A549 (cell line): Measurements from ENCODE around the gene SRRM2. TPM values are rescaled to one million over a fixed set of nuclear protein-coding genes. Genes with fewer than 3 reads are reported as not detected.
A peak's percentile ranks its signal among the peaks of the same experiment; 100 is the strongest.

ENCODE experiments used
- ATAC-seq, 2 experiments: fragments of 200-7000 bp in 1 of 2; fragments of >200 bp in 1 of 2; cut with Nextera tagmentation in 1 of 2; cut with Tn5 transposase in 1 of 2; 3 replicates each; pipeline versions ENCODE4 v1.8.0 to v1.9.1; 2018 to 2020; ENCODE audit warnings: mild to moderate bottlenecking in 1 of 2, moderate library complexity in 1 of 2
- CTCF ChIA-PET: fragments of 300-600 bp; sonication (Branson Sonifier 250); formaldehyde crosslinking; extraction: SDS; loops from one replicate; lab custom pipeline; 2021; ENCODE audit warnings: antibody characterized with exemption, inconsistent platforms; lab: Yijun Ruan, JAX
- POLR2A ChIA-PET: fragments of 350-600 bp; formaldehyde crosslinking; extraction: SDS; loops from one replicate; lab custom pipeline; 2021; ENCODE audit warnings: antibody characterized with exemption, inconsistent platforms; lab: Yijun Ruan, JAX
- DNase-seq, 2 experiments: peaks; one replicate each; pipeline versions ENCODE4 v3.0.0 to v3.0.0-alpha.2; 2011 to 2016; ENCODE audit warnings: low read depth in 1 of 2, low spot score in 1 of 2
- FAIRE-seq: peaks from 2 replicates; lab custom pipeline; 2011; peaks lifted over from hg19 to GRCh38; lab: Jason Lieb, UNC
- H3K27ac ChIP-seq, 2 experiments: fragments of >200 bp; sonication (Bioruptor Twin); formaldehyde crosslinking; 3 replicates each; pipeline ENCODE4 v1.5.1; 2016 to 2017
- H3K4me1 ChIP-seq: fragments of >200 bp; sonication (Bioruptor Twin); formaldehyde crosslinking; 3 replicates; pipeline ENCODE4 v1.6.1; 2016
- H3K4me2 ChIP-seq: fragments of >200 bp; sonication (Bioruptor Twin); formaldehyde crosslinking; 3 replicates; pipeline ENCODE4 v1.6.1; 2016
- H3K4me3 ChIP-seq: fragments of >200 bp; sonication (Bioruptor Twin); formaldehyde crosslinking; 3 replicates; pipeline ENCODE4 v1.5.1; 2016
- H3K9me3 ChIP-seq: fragments of >200 bp; sonication (Bioruptor Twin); formaldehyde crosslinking; 3 replicates; pipeline ENCODE4 v1.6.1; 2016
- BHLHE40 ChIP-seq: IDR thresholded peaks from 2 replicates; pipeline ENCODE4 v1.6.1; 2012; ENCODE audit warnings: low read depth, low read length, inconsistent platforms
- CEBPB ChIP-seq, 2 experiments: fragments of >200 bp in 1 of 2; sonication (Bioruptor Twin) in 1 of 2; formaldehyde crosslinking in 1 of 2; IDR thresholded peaks; 2 replicates each; pipeline ENCODE4 v1.6.1; 2012 to 2016
- CHD4 ChIP-seq: fragments of 200-600 bp; sonication (generic); IDR thresholded peaks from 2 replicates; pipeline ENCODE4 v1.6.1; 2016; ENCODE audit warnings: antibody characterized with exemption, mild to moderate bottlenecking, borderline replicate concordance
- EHMT2 ChIP-seq: fragments of 200-600 bp; sonication (generic); IDR thresholded peaks from 2 replicates; pipeline ENCODE4 v1.6.1; 2016; ENCODE audit warnings: antibody characterized with exemption, low read depth, mild to moderate bottlenecking, moderate library complexity
- ESRRA ChIP-seq: fragments of 150-350 bp; IDR thresholded peaks from 2 replicates; pipeline ENCODE4 v1.6.1; 2014; ENCODE audit warnings: mild to moderate bottlenecking, low read length, borderline replicate concordance
- FOSL2 ChIP-seq, 2 experiments: fragments of 450-650 bp in 1 of 2; fragments of >200 bp in 1 of 2; sonication (Bioruptor Twin) in 1 of 2; formaldehyde crosslinking; IDR thresholded peaks; 2 replicates each; pipeline versions ENCODE4 v1.5.0 to v1.6.1; 2016 to 2020; ENCODE audit warnings: mild to moderate bottlenecking in 1 of 2, moderate library complexity in 1 of 2
- FOXS1 ChIP-seq: fragments of 250-450 bp; sonication (Bioruptor Pico); IDR thresholded peaks from 2 replicates; pipeline ENCODE4 v1.5.0; 2020; ENCODE audit warnings: mild to moderate bottlenecking, moderate library complexity
- HOXA7 ChIP-seq: fragments of 250-450 bp; sonication (Bioruptor Pico); IDR thresholded peaks from 2 replicates; pipeline ENCODE4 v1.5.0; 2020; ENCODE audit warnings: mild to moderate bottlenecking, moderate library complexity
- HOXB13 ChIP-seq: fragments of 250-450 bp; sonication (Bioruptor Pico); IDR thresholded peaks from 2 replicates; pipeline ENCODE4 v1.5.0; 2020; ENCODE audit warnings: low read depth, mild to moderate bottlenecking, moderate library complexity
- KDM1A ChIP-seq: fragments of 200-600 bp; sonication (generic); IDR thresholded peaks from 2 replicates; pipeline ENCODE4 v1.6.1; 2016; ENCODE audit warnings: low read depth, mild to moderate bottlenecking
- KDM5A ChIP-seq: fragments of 200-600 bp; sonication (generic); IDR thresholded peaks from 2 replicates; pipeline ENCODE4 v1.6.1; 2016; ENCODE audit warnings: antibody characterized with exemption, mild to moderate bottlenecking
- NFE2L2 ChIP-seq: fragments of 150-350 bp; conservative IDR thresholded peaks from 2 replicates; pipeline ENCODE4 v1.6.1; 2014; ENCODE audit warnings: low read length
- RARB ChIP-seq: fragments of 250-450 bp; sonication (Bioruptor Pico); IDR thresholded peaks from 2 replicates; pipeline ENCODE4 v1.8.0; 2021; ENCODE audit warnings: mild to moderate bottlenecking, moderate library complexity
- RFX5 ChIP-seq: fragments of 450-650 bp; IDR thresholded peaks from 2 replicates; pipeline ENCODE4 v1.7.1; 2014; ENCODE audit warnings: antibody characterized with exemption, mild to moderate bottlenecking, moderate library complexity
- RNF2 ChIP-seq: fragments of 200-600 bp; sonication (generic); IDR thresholded peaks from 2 replicates; pipeline ENCODE4 v1.6.1; 2016; ENCODE audit warnings: low read depth, mild to moderate bottlenecking, antibody characterized with exemption, moderate library complexity, borderline replicate concordance
- SMC3 ChIP-seq: fragments of >200 bp; sonication (Bioruptor Twin); formaldehyde crosslinking; IDR thresholded peaks from 3 replicates; pipeline ENCODE4 v1.6.1; 2018; ENCODE audit warnings: inconsistent platforms
- TFCP2L1 ChIP-seq: fragments of 250-450 bp; sonication (Bioruptor Pico); IDR thresholded peaks from 2 replicates; pipeline ENCODE4 v1.5.0; 2021; ENCODE audit warnings: mild to moderate bottlenecking
- ZC3H11A ChIP-seq: fragments of 450-650 bp; IDR thresholded peaks from 2 replicates; pipeline ENCODE4 v1.6.1; 2014; ENCODE audit warnings: antibody characterized with exemption, mild to moderate bottlenecking
- ZSCAN20 ChIP-seq: fragments of 250-450 bp; sonication (Bioruptor Pico); IDR thresholded peaks from 2 replicates; pipeline ENCODE4 v1.8.0; 2022; ENCODE audit warnings: mild to moderate bottlenecking, moderate library complexity
- WGBS: methylation state at CpG from one replicate; pipeline ENCODE4 v1.1.6; 2017; ENCODE audit errors: missing lambda C conversion rate; 5-methylcytosine and 5-hydroxymethylcytosine counted together
- polyA plus RNA-seq, 4 experiments: library from polyadenylated mRNA; depleted of rRNA in 3 of 4; stranded (reverse); fragments of >200 nt; fragmentation: RNase III in 1 of 4; extraction: RNeasy Plus Mini Kit Qiagen cat#74134 plus additional on column Dnase treatment in 1 of 4; gene quantifications; 2 replicates in 3 of 4; 3 replicates in 1 of 4; pipeline ENCODE4 v1.2.3, GENCODE V29; 2011 to 2017
- TF ChIP-seq, protein P1 (sequence below): fragments of 200-600 bp; sonication (generic); IDR thresholded peaks from 2 replicates; pipeline ENCODE4 v1.6.1; 2016; ENCODE audit warnings: antibody characterized with exemption, mild to moderate bottlenecking, moderate library complexity
- TF ChIP-seq, protein P2 (sequence below): IDR thresholded peaks from 2 replicates; pipeline ENCODE4 v1.6.1; 2012
- TF ChIP-seq, protein P3 (sequence below): fragments of >200 bp; sonication (Bioruptor Twin); formaldehyde crosslinking; IDR thresholded peaks from 2 replicates; pipeline ENCODE4 v1.6.1; 2016

The SRRM2 gene
- polyA plus RNA-seq, 2 of the 4 experiments (the other 2 are of a cell fraction) = 167 to 512 TPM

DNA sequence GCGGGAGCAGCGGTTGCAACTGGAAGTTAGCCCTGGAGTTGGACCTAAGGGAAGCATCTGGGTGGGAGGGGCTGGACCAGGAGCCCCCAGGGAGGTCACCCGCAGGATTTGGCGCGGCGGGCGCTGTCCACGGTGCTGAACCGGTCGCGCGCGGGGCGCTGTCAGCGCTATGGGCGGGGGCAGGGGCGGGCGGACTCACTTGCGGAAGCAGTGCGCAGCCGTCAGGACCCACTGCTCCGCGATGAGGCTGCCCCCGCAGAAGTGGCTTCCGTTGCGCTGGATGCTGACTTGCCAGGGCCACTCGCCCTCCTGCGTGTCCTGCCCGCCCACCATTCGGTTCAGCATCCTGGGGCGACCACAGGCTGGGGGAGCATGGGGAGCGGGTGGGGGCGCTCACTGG lies 36.9 kb upstream of the SRRM2 start:
- no peak for FAIRE-seq

DNA sequence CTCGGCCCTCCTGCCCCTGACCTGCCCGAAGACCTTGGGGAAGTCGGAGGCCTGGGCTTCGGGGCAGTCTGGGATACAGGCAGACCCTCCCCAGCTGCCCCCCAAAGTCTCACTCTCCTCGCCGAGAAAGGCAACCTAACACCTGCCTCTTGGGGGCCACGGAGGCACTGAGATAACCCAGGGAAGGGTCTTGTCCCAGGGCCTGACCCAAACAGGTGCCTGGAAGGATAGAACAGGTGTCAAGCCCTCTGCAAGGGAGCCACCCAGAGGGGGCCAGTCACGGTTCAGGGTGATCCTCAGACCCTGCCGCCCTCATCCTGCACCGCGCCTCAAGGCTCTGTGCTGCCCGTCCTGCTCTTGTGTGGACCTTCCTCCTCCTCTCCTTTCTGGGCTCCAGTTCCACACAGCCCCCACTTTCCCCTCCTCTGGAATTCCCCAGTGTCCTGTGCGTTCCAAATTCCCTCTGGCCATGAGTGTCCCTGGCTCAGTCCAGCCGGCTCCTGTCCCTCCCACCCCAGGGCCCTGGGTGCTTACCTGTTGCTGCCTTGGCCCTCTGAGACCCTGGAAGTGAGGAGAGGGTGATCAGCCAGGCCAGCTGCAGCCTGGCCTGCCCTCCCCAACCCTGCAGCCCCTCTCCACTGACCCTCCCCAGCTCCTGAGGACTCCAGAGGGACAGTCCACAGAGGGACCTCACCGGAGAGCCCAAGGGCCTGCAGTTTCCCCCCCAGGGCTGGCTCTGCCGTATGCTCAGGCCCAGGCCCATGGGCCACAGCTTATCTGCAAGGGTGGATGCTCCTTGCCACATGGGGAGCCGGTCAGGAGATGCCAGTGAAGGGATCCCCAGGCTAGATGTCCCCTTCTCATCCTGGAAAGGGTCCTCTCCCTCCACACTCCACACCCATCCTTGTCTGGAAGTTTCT lies 36.2 kb upstream of the SRRM2 start:
- Histone ChIP-seq H3K4me3 (no peak overlapping the region), H3K4me2 (no peak overlapping the region), H3K9me3 (no peaks in the 10 kb centered on the region), H3K4me1 (peaks cover 16% of the 10 kb centered on the region; the same call in 2 of the 3 replicates), H3K27ac (no peak overlapping the region)
- 72% methylated on average over 14 of the region's 17 CpGs for WGBS
- POLR2A ChIA-PET = interaction anchor here (1.0 kb wide), 1 partner anchor 34 kb away, joined by 4 read pairs; the partner anchor contains the start of gene KCTD5
- FAIRE-seq = no peak
- DNase-seq = no peak
- CTCF ChIA-PET = interaction anchor here (1.0 to 1.7 kb wide), 2 partner anchors 152 to 203 kb away, joined by 3 to 5 read pairs; no protein-coding TSS in a partner anchor
- TF ChIP-seq CHD4 (no peak), SMC3 (no peak), ZC3H11A (no peak), HOXB13 (CRISPR knock-in tag) (no peak), RARB (no peak)
- ATAC-seq = no peak

More for the DNA sequence above, 36.9 kb upstream of the SRRM2 start:
- Histone ChIP-seq H3K4me2 (no peak overlapping the region), H3K4me3 (no peak overlapping the region), H3K9me3 (no peaks in the 10 kb centered on the region), H3K27ac (no peak overlapping the region), H3K4me1 (peaks cover 16% of the 10 kb centered on the region; the same call in 2 of the 3 replicates)
- CTCF ChIA-PET = no interaction called here
- DNase-seq (no peak), ATAC-seq (no peak)
- TF ChIP-seq, protein P1, sequence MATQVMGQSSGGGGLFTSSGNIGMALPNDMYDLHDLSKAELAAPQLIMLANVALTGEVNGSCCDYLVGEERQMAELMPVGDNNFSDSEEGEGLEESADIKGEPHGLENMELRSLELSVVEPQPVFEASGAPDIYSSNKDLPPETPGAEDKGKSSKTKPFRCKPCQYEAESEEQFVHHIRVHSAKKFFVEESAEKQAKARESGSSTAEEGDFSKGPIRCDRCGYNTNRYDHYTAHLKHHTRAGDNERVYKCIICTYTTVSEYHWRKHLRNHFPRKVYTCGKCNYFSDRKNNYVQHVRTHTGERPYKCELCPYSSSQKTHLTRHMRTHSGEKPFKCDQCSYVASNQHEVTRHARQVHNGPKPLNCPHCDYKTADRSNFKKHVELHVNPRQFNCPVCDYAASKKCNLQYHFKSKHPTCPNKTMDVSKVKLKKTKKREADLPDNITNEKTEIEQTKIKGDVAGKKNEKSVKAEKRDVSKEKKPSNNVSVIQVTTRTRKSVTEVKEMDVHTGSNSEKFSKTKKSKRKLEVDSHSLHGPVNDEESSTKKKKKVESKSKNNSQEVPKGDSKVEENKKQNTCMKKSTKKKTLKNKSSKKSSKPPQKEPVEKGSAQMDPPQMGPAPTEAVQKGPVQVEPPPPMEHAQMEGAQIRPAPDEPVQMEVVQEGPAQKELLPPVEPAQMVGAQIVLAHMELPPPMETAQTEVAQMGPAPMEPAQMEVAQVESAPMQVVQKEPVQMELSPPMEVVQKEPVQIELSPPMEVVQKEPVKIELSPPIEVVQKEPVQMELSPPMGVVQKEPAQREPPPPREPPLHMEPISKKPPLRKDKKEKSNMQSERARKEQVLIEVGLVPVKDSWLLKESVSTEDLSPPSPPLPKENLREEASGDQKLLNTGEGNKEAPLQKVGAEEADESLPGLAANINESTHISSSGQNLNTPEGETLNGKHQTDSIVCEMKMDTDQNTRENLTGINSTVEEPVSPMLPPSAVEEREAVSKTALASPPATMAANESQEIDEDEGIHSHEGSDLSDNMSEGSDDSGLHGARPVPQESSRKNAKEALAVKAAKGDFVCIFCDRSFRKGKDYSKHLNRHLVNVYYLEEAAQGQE = peak; percentile 78
- TF ChIP-seq FOSL2 (IDR thresholded peaks at IDR 0.05) (no peak), FOSL2 (CRISPR knock-in tag; IDR thresholded peaks at IDR 0.05) (no peak)
- WGBS = 81% methylated on average over 25 of the region's 33 CpGs
- POLR2A ChIA-PET = no interaction called here

DNA sequence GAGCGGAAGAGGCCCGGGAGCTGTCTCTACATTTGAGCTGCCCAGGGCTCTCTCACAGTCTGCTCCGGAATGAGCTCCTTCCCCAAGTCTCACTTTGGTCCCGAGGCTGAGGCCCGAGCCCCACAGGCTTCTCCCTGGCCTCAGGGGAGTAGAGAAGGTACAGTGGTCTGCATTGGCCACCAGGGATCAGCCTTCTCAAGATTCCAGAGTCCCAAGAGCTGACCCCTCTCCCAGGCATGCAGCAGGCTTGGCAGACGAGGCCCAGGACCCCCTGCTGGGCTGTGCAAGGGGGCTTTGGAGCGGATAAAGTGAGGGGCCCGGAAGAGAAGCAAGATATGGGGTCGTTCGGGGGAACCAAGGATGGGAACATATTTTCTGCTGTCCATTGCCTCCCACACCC lies 35.5 kb upstream of the SRRM2 start:
- H3K27ac ChIP-seq = no peak overlapping the region
- CTCF ChIA-PET = interaction anchor here (1.0 to 1.7 kb wide), 3 partner anchors 10 to 202 kb away, joined by 3 to 5 read pairs (median 5); no protein-coding TSS in a partner anchor
- no peak for ATAC-seq
- peaks cover 20% of the 10 kb centered on the region; the same call in 2 of the 3 replicates for H3K4me1 ChIP-seq
- no peaks in the 10 kb centered on the region for H3K9me3 ChIP-seq
- H3K4me3 ChIP-seq = no peak overlapping the region
- H3K4me2 ChIP-seq = no peak overlapping the region
- no peak for DNase-seq
- TF ChIP-seq ZSCAN20 (CRISPR knock-in tag) (no peak), KDM5A (no peak), KDM1A (no peak), FOXS1 (CRISPR knock-in tag) (no peak), ESRRA (no peak), RNF2 (no peak), RFX5 (no peak), BHLHE40 (no peak), CEBPB (IDR thresholded peaks at IDR 0.05) (no peak), TFCP2L1 (CRISPR knock-in tag) (no peak), HOXA7 (CRISPR knock-in tag) (no peak), NFE2L2 (no peak), EHMT2 (no peak)
- TF ChIP-seq, protein P2, sequence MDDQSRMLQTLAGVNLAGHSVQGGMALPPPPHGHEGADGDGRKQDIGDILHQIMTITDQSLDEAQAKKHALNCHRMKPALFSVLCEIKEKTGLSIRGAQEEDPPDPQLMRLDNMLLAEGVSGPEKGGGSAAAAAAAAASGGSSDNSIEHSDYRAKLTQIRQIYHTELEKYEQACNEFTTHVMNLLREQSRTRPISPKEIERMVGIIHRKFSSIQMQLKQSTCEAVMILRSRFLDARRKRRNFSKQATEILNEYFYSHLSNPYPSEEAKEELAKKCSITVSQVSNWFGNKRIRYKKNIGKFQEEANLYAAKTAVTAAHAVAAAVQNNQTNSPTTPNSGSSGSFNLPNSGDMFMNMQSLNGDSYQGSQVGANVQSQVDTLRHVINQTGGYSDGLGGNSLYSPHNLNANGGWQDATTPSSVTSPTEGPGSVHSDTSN = no peak
- TF ChIP-seq, protein P1 = no peak
- TF ChIP-seq, protein P3, sequence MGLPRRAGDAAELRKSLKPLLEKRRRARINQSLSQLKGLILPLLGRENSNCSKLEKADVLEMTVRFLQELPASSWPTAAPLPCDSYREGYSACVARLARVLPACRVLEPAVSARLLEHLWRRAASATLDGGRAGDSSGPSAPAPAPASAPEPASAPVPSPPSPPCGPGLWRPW = no peak
- no peak for FAIRE-seq
- POLR2A ChIA-PET = interaction anchor here (1.0 kb wide), 1 partner anchor 34 kb away, joined by 4 read pairs; the partner anchor contains the start of gene KCTD5
- WGBS = 72% methylated on average over 9 of the region's 10 CpGs
